Activated gamma-delta T cell (primary cell): ENCODE results near the gene SLTM.
"Not testable (repeated sequence)": the region's sequence is repeated elsewhere in the genome, so short reads cannot be mapped to it uniquely, and the experiment has no call there.

ENCODE experiments used
- DNase-seq: peaks from one replicate; lab custom pipeline; 2025; lab: John Stamatoyannopoulos, UW

Gene SLTM

DNA sequence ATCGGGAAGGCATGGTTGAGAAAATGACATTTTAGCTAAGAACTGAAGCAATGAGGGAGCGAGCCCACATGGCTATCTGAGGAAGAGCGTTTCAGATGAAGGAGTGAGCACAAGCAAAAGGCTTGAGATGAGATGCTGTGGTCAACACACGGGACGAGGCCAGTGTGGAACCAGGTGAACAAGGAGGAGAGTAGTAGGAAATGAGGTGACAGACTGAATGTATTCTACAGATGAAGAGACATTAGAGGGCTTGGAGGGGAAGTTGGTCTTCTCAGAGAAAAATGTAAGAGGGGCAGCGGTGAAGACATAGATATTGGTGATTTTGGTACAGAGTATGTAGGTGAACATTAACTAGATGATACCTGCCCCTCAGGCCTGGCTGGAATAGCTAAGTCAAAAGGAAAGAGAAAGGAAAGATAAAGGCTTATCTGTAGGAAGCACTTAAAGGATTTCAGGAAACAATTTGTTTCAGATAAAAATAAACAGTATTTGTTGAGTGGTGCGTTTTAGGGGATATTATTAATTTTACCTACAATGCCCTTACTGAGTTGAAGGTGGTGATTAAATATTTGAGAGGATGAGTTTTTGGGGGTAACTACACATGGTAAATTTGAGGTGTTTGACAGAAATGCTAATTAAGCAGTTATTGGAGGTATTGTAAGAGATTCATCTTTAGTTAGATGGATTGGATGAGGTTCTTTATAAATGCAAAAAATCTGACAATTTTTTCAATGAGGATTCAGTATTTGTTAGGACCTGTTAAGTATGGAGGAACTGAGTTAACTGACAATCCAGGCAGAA is 57.0 kb downstream of the SLTM start:
- DNase-seq = no peak

DNA sequence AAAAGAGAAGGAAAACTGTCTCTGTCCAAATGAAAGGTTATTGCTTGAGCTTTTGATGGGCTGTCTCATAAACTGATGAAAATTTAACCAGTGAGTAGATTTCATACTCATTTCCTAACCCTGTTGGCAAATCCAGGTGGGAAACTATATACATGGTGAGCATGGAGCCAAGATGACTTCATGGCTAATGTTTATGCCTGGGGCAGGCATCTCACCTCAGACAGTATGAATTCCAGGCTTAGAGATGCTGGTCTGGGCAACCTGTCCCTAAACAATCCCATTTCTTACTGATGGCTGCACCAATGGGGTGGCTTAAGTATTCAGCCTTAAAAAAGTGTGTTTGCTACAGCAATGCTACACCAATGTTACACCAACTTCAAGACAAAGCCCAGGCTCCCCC is 58.1 kb downstream of the SLTM start:
- no peak for DNase-seq

DNA sequence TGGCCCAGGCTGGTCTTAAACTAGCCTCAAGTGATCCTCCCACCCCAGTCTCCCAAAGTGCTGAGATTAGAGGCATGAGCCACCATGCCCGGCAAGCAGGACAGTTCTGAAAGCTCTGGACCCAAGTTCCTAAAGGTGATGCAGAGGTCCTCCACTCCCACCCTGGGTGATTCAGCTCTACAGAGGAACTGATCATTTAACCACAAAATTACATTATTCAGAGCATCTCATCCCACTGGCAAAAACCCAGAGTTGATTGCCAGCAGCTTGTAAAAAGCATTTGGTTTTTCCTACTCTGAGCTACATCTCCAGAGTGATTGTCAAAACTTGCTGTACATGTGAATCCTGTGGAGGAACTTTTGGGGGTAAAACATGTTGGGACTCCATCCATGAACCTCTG is 60.2 kb downstream of the SLTM start:
- DNase-seq = no peak

DNA sequence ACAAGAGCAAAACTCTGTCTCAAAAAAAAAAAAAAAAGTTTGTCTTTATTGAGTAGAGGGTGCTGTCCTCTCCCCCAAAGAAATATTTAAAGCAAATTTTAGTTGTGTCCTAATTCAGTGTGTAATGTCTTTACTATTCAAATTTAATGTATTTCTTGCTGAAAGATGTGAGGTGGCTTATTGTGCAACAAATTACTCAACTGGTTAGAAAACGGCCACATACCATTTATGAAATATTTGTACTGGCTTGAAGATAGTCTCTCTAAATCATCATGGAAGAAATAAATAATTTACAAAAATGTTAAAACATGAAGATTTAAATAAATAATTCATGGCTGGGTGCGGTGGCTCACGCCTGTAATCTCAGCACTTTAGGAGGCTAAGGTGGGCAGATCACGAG is 63.0 kb downstream of the SLTM start:
- no peak for DNase-seq

DNA sequence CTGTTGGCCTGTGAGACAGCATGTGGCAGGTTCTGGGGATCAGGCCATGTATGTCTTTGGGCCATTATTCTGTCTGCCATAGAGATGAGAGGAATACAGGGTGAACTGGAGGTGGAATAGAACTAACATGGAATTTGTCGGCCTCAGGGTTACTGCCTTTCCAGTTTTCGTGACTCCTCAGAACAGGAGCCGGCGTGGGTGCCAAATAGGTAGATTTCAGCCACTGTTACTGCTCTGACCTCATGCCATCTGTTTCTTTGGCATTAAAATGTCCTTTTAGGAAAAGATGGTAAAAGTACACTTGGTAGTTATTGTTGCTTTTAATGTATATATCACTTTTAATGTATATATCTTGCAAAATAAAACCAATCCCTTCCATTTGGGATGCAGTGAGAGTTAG is 65.6 kb downstream of the SLTM start:
- DNase-seq = no peak

DNA sequence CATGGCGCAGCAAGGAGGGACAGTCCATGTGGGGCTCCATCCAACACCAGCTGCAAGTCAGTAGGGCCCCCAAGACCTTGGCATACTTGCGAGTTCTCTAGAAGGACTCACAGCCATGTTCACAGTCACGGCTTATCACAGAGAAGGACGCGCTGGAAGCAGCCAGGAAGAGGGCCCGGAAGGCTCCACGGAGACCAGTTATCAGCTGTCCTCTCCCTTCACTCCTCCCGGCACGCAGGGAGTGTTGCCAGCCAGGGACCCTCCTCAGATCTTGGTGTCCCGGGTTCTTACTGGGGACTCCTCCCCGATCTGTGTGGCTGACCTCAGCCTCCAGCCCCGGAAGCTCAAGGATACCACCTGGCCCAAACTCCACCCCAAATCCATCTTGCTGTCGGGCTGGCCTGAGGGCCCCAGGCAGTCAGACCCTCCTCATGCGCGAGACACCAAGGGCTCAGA is 68.0 kb downstream of the SLTM start:
- DNase-seq = no peak

DNA sequence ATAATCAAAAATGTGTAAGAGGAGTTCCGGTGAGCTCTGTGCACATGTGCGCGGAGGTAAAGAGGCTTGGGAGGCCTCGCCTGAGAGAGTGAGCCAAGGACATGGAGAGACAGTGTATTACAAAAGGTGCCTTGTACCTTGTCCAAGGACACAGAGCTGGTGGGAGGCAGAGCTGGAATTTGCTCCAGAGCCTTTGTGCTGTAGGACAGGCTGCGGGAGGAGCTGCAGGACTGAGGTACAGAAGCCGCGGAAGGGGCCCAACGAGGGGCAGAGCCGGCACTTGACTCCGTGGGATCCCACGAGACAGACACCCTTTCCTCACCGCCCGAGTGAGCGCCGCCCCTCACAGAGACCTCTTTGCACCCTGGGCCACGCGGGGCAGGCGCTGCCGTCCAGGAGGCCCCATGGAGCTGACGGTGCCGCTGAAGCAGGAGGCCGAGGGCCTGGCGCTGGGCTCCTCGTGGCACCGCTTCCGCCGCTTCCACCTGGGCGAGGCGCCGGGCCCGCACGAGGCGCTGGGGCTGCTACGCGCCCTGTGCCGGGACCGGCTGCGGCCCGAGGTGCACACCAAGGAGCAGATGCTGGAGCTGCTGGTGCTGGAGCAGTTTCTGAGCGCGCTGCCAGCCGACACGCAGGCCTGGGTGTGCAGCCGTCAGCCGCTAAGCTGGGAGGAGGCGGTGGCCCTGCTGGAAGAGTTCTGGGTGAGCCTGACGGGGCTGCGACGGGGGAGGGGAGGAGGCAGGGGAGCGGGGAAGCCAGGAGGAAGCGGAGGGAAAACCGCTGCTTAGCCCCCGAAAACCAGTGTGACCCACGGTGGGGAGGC is 68.7 kb downstream of the SLTM start:
- DNase-seq = peak; percentile 14

DNA sequence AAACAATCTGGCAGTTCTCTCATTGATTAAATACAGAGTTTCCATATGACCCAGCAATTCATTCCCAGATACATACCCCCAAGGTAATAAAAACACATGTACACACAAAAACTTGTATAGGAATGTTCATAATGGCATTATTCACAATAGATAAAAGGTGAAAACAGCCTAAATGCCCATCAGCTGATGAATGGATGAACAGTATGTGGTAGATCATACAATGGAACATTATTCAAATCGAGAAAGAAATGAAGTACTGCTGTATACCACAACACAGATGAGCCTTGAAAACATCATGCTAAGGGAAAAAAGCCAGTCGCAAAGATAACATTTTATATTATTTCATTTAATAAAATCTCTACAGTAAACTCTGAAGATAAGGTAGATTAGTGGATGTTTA is 71.2 kb downstream of the SLTM start:
- no peak for DNase-seq

GRCh38 chr15:58856621-58857020 is 76.9 kb downstream of the SLTM start:
- not testable (repeated sequence) for DNase-seq

DNA sequence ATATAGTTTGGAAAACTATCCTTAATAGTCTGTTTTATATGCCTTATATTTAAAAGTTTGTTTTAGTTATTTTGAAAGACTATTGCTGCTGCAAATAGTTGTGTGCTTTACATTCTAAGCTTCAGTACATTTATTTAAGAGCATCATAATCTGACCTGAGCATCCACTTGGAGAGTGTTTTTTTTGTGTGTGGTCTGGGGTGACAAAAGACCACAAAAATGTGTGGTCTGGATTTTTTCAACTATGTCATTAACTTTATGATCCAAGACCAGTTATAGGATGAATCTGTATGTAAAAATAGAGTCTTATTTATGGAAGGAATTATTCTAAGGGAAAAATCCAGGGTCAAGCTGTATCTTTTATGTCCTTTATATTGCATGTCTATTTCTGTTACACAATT is 77.4 kb downstream of the SLTM start:
- no peak for DNase-seq

GRCh38 chr15:58854593-58854992 is 78.9 kb downstream of the SLTM start:
- no peak for DNase-seq

DNA sequence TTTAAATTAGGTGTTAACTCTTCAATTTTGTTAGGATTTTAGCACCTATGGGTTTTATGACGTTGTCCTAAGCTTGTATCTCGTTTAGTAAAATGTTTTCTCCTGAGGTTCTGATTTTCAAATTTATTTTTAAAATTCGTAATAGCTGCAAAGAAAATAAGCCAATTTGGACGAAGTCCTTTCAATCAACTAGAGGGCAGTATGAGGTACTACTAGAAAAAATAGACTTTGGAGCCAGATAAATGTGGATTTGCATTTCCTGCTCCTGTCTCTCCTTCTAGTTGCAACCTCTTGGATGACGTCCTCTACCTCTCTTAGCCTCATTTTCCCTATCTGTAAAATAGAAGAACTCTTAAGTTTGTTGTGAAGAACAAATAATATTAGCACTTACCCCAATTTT is 81.1 kb downstream of the SLTM start:
- no peak for DNase-seq

DNA sequence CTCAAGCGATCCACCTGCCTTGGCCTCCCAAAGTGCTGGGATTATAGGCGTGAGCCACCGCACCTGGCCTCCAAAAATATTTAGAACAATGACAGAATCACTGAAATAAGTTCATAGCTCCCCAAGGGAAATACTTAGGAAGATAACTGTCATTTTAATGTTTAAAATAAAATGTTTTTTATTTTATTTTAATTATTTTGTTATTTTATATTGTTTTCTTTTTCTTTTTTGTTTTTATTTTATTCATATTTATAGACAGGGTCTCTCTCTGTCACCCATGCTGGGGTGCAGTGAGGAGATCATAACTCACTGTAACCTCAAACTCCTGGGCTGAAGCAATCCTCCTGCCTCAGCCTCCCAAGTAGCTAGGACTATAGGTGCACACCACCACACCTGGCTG is 82.3 kb downstream of the SLTM start:
- not testable (repeated sequence) for DNase-seq

- DNase-seq = no peak
Observed at GRCh38 chr15:58842713-58843396, 90.6 kb downstream of the SLTM start.

DNA sequence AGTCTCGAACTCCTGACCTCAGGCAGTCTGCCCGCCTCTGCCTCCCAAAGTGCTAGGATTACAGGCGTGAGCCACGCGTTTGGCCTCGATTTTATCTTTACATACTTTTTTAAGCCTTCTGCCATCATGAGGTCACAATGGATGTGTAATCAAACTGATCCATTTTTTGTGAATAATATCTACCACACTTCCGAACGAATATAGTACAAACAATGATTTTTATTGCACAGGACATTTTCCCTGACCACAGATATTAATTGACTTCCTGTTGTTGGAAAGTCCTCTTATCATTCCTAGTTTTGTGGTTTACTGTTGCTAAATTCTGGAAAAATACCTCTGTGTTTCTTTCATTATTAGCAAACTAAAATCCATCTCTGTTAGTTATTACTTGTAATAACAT is 93.4 kb downstream of the SLTM start:
- no peak for DNase-seq

GRCh38 chr15:58839485-58839884 is 94.0 kb downstream of the SLTM start:
- no peak for DNase-seq

DNA sequence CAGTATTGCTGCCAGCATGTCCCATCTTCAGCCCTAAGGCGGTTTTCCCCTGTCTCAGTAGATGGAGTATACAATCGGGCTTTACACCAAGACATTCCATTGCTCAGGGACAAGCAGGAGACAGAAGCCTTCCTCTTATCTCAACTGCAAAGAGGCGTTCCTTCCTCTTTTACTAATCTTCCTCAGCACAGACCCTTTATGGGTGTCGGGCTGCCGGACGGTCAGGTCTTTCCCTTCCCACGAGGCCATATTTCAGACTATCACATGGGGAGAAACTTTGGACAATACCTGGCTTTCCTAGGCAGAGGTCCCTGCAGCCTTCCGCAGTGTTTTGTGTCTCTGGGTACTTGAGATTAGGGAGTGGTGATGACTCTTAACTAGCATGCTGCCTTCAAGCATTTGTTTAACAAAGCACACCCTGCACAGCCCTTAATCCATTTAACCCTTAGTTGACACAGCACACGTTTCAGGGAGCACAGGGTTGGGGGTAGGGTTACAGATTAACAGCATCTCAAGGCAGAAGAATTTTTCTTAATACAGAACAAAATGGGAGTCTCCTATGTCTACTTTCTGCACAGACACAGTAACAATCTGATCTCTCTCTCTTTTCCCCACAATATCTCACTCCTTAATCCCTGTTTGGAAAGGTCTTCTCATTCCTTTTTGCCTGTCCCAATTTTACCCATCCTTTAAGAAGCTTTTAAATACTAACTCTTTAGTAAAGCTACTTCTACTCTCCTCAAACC is 99.6 kb downstream of the SLTM start:
- not testable (repeated sequence) for DNase-seq

GRCh38 chr15:58830556-58830955 is 102.9 kb downstream of the SLTM start:
- no peak for DNase-seq
